HepG2 (cell line): ENCODE data around the gene NFE2L1. TPM values are rescaled to one million over a fixed set of nuclear protein-coding genes. Genes with fewer than 3 reads are reported as not detected.

Experiments used
- HNF4G ChIP-seq, 2 experiments: sonication (generic) in 1 of 2; formaldehyde crosslinking in 1 of 2; IDR thresholded peaks; 2 replicates each; pipeline versions ENCODE4 v1.4.0 to v1.6.1; 2011 to 2020; ENCODE audit warnings: borderline replicate concordance in 2 of 2, low read depth in 2 of 2, mild to moderate bottlenecking in 2 of 2, low read length in 1 of 2, missing genetic modification reagents in 1 of 2, moderate library complexity in 1 of 2
- HNRNPL ChIP-seq: fragments of 200-400 bp; formaldehyde crosslinking; IDR thresholded peaks from 2 replicates; pipeline ENCODE4 v1.6.1; 2017; ENCODE audit warnings: mild to moderate bottlenecking, low read depth, low read length
- HNRNPLL ChIP-seq: fragments of 200-400 bp; formaldehyde crosslinking; IDR thresholded peaks from 2 replicates; pipeline ENCODE4 v1.6.1; 2017; ENCODE audit warnings: mild to moderate bottlenecking, low read depth, low read length; ENCODE audit not compliant: poor library complexity, severe bottlenecking
- KDM4B ChIP-seq: sonication (generic); formaldehyde crosslinking; IDR thresholded peaks from 2 replicates; pipeline ENCODE4 v1.4.0; 2020; ENCODE audit warnings: missing genetic modification reagents
- SNRNP70 ChIP-seq: fragments of 200-400 bp; formaldehyde crosslinking; IDR thresholded peaks from 2 replicates; pipeline ENCODE4 v1.6.1; 2017; ENCODE audit warnings: mild to moderate bottlenecking, low read depth, low read length, moderate library complexity
- SRF ChIP-seq: IDR thresholded peaks from 2 replicates; pipeline ENCODE4 v1.6.1; 2011; ENCODE audit warnings: mild to moderate bottlenecking, low read depth, low read length, moderate library complexity
- TCF7L2 ChIP-seq: IDR thresholded peaks from 2 replicates; pipeline ENCODE4 v1.6.1; 2011; ENCODE audit warnings: mild to moderate bottlenecking, low read depth, low read length, moderate library complexity
- YEATS4 ChIP-seq: sonication (generic); formaldehyde crosslinking; IDR thresholded peaks from 2 replicates; pipeline ENCODE4 v1.4.0; 2020; ENCODE audit warnings: missing genetic modification reagents, borderline replicate concordance
- ZNF20 ChIP-seq: sonication (generic); formaldehyde crosslinking; IDR thresholded peaks from 2 replicates; pipeline ENCODE4 v1.4.0; 2020; ENCODE audit warnings: mild to moderate bottlenecking, moderate library complexity, missing genetic modification reagents
- ZNF33B ChIP-seq: sonication (generic); formaldehyde crosslinking; IDR thresholded peaks from 2 replicates; pipeline ENCODE4 v1.5.1; 2020; ENCODE audit warnings: mild to moderate bottlenecking, missing genetic modification reagents
- ZNF556 ChIP-seq: sonication (generic); formaldehyde crosslinking; IDR thresholded peaks from 2 replicates; pipeline ENCODE4 v1.4.0; 2020; ENCODE audit warnings: mild to moderate bottlenecking, missing genetic modification reagents, borderline replicate concordance
- ZNF768 ChIP-seq: sonication (generic); formaldehyde crosslinking; IDR thresholded peaks from 2 replicates; pipeline ENCODE4 v1.4.0; 2020; ENCODE audit warnings: missing genetic modification reagents
- ZNF879 ChIP-seq: sonication (generic); formaldehyde crosslinking; IDR thresholded peaks from 2 replicates; pipeline ENCODE4 v1.8.1; 2023; ENCODE audit warnings: missing genetic modification reagents
- polyA plus RNA-seq, 8 experiments: library from polyadenylated mRNA; depleted of rRNA in 3 of 8; stranded (reverse) in 7 of 8; unstranded in 1 of 8; fragments of >200 nt; fragmentation: Illumina TruSeq in 4 of 8; extraction: Trizol in 4 of 8; gene quantifications; 2 replicates each; pipeline versions ENCODE4 v1.2.1 to v1.2.3, GENCODE V29; 2011 to 2016; ENCODE audit warnings: low read depth in 4 of 8, missing spikeins in 1 of 8, mixed read lengths in 1 of 8; ENCODE audit not compliant: insufficient read depth in 1 of 8
- total RNA-seq, 5 experiments: library from RNA; depleted of rRNA; stranded (reverse); fragments of >200 nt; fragmentation: Illumina TruSeq; extraction: Trizol; gene quantifications; 2 replicates each; pipeline ENCODE4 v1.2.3, GENCODE V29; 2016; ENCODE audit warnings: low read depth in 1 of 5
- TF ChIP-seq, protein P1 (sequence below): fragments of 450-650 bp; IDR thresholded peaks from 2 replicates; pipeline ENCODE4 v1.6.1; 2017
- TF ChIP-seq, protein P2 (sequence below): sonication (generic); formaldehyde crosslinking; IDR thresholded peaks from 2 replicates; pipeline ENCODE4 v1.8.0; 2022; ENCODE audit warnings: mild to moderate bottlenecking, missing genetic modification reagents, moderate library complexity
- TF ChIP-seq, protein P3 (sequence below): sonication (generic); formaldehyde crosslinking; IDR thresholded peaks from 2 replicates; pipeline ENCODE4 v1.4.0; 2020; ENCODE audit warnings: missing genetic modification reagents, borderline replicate concordance
- TF ChIP-seq, protein P4 (sequence below): sonication (generic); formaldehyde crosslinking; IDR thresholded peaks from 2 replicates; pipeline ENCODE4 v1.8.0; 2022; ENCODE audit warnings: mild to moderate bottlenecking, missing genetic modification reagents, moderate library complexity
- TF ChIP-seq, protein P5 (sequence below): sonication (generic); formaldehyde crosslinking; IDR thresholded peaks from 2 replicates; pipeline ENCODE4 v1.8.1; 2023; ENCODE audit warnings: mild to moderate bottlenecking, missing genetic modification reagents

The NFE2L1 gene
- total and polyA plus RNA-seq, 2 of the 13 experiments (the other 11 are each of a cell fraction or from before 2014, with no cell fraction given) = 67.0 to 234 TPM

DNA sequence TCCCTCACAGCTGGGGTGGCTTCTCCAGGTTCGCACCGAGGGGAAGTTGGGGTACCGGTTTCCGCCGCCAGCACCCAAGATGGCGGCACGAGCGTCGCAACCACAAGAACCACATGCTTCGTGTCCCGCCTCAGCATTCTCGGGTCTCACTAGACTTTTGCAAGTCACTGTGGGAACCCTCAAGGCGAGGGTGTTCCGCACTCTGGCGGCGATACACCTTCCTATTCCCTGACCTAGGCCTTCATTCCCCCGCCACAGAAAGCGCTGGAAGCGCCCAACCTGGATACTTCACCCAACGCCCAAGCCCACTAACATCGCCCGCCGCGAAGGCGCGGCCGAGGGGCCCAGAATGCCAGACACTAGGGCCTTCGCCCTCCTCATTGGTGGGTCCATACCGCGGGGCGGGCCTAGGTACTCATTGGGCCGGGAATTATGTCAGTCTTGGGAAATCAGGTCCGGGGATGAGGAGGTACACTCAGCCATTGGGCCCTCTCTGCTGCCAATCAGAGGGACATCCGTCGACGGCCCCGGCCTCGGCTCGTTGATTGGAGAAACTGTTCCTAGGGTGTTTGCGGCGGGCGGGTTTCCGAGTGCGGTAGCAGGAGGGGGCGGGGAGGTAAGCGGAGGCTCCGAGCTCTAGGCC, at the start of gene NFE2L1 (continued):
- TF ChIP-seq, protein P1, sequence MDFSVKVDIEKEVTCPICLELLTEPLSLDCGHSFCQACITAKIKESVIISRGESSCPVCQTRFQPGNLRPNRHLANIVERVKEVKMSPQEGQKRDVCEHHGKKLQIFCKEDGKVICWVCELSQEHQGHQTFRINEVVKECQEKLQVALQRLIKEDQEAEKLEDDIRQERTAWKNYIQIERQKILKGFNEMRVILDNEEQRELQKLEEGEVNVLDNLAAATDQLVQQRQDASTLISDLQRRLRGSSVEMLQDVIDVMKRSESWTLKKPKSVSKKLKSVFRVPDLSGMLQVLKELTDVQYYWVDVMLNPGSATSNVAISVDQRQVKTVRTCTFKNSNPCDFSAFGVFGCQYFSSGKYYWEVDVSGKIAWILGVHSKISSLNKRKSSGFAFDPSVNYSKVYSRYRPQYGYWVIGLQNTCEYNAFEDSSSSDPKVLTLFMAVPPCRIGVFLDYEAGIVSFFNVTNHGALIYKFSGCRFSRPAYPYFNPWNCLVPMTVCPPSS = no peak
- TF ChIP-seq YEATS4 (CRISPR knock-in tag) (peak; percentile 23; the same call in 1 of the 2 replicates), SRF (no peak), TCF7L2 (no peak), SNRNP70 (no peak), KDM4B (CRISPR knock-in tag) (0 out of 2 replicates have a peak, but pooled peaks have one; percentile 11), HNF4G (IDR thresholded peaks at IDR 0.05; ENCODE audit: borderline replicate concordance, low read depth, low read length) (no peak), HNF4G (CRISPR knock-in tag; IDR thresholded peaks at IDR 0.05; ENCODE audit: borderline replicate concordance, low read depth) (no peak), HNRNPL (peak; percentile 61; the same call in 1 of the 2 replicates), ZNF879 (CRISPR knock-in tag) (peak; percentile 88), ZNF20 (peak; percentile 95), ZNF768 (CRISPR knock-in tag) (no peak), ZNF33B (CRISPR knock-in tag) (peak; percentile 92; the same call in 1 of the 2 replicates), ZNF556 (CRISPR knock-in tag) (peak; percentile 67), HNRNPLL (peak; percentile 94)
- TF ChIP-seq, protein P2, sequence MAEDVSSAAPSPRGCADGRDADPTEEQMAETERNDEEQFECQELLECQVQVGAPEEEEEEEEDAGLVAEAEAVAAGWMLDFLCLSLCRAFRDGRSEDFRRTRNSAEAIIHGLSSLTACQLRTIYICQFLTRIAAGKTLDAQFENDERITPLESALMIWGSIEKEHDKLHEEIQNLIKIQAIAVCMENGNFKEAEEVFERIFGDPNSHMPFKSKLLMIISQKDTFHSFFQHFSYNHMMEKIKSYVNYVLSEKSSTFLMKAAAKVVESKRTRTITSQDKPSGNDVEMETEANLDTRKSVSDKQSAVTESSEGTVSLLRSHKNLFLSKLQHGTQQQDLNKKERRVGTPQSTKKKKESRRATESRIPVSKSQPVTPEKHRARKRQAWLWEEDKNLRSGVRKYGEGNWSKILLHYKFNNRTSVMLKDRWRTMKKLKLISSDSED (CRISPR knock-in tag) = 0 out of 2 replicates have a peak, but pooled peaks have one; percentile 73
- TF ChIP-seq, protein P3, sequence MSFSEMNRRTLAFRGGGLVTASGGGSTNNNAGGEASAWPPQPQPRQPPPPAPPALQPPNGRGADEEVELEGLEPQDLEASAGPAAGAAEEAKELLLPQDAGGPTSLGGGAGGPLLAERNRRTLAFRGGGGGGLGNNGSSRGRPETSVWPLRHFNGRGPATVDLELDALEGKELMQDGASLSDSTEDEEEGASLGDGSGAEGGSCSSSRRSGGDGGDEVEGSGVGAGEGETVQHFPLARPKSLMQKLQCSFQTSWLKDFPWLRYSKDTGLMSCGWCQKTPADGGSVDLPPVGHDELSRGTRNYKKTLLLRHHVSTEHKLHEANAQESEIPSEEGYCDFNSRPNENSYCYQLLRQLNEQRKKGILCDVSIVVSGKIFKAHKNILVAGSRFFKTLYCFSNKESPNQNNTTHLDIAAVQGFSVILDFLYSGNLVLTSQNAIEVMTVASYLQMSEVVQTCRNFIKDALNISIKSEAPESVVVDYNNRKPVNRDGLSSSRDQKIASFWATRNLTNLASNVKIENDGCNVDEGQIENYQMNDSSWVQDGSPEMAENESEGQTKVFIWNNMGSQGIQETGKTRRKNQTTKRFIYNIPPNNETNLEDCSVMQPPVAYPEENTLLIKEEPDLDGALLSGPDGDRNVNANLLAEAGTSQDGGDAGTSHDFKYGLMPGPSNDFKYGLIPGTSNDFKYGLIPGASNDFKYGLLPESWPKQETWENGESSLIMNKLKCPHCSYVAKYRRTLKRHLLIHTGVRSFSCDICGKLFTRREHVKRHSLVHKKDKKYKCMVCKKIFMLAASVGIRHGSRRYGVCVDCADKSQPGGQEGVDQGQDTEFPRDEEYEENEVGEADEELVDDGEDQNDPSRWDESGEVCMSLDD (CRISPR knock-in tag) = no peak; the same call in 1 of the 2 replicates
- TF ChIP-seq, protein P4, sequence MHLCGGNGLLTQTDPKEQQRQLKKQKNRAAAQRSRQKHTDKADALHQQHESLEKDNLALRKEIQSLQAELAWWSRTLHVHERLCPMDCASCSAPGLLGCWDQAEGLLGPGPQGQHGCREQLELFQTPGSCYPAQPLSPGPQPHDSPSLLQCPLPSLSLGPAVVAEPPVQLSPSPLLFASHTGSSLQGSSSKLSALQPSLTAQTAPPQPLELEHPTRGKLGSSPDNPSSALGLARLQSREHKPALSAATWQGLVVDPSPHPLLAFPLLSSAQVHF = peak; percentile 72; the same call in 1 of the 2 replicates
- TF ChIP-seq, protein P5, sequence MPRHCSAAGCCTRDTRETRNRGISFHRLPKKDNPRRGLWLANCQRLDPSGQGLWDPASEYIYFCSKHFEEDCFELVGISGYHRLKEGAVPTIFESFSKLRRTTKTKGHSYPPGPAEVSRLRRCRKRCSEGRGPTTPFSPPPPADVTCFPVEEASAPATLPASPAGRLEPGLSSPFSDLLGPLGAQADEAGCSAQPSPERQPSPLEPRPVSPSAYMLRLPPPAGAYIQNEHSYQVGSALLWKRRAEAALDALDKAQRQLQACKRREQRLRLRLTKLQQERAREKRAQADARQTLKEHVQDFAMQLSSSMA (CRISPR knock-in tag) = peak; percentile 61; the same call in 1 of the 2 replicates
